Pancreas (tissue), 10 donors: Measurements from ENCODE around the gene MACROD2. TPM values are rescaled to one million over a fixed set of nuclear protein-coding genes. Genes with fewer than 3 reads are reported as not detected.

Experiments used
- ATAC-seq, 4 donors: fragments of 200-7000 bp; cut with Tn5 transposase; one replicate each; pipeline versions ENCODE4 v1.8.0 to v1.9.1; 2020; ENCODE audit warnings: mild to moderate bottlenecking in 4 of 4, moderate library complexity in 4 of 4
- DNase-seq, 6 donors: peaks; one replicate each; pipeline ENCODE4 v3.0.0-alpha.2; 2020
- FAIRE-seq: peaks from 2 replicates; lab custom pipeline; 2012; peaks lifted over from hg19 to GRCh38; lab: Jason Lieb, UNC
- H3K27ac ChIP-seq, 4 donors: fragments of 200-600 bp; sonication (generic); 1 replicate in 3 of 4; 2 replicates in 1 of 4; pipeline versions ENCODE4 v1.5.0 to v1.8.0; 2020
- H3K27me3 ChIP-seq, 4 donors: fragments of 200-600 bp; one replicate each; pipeline ENCODE4 v1.8.0; 2021
- H3K36me3 ChIP-seq, 3 donors: fragments of 200-600 bp; sonication (generic) in 1 of 3; one replicate each; pipeline versions ENCODE4 v1.5.0 to v1.8.0; 2020 to 2021
- H3K4me1 ChIP-seq, 3 donors: fragments of 200-600 bp; one replicate each; pipeline ENCODE4 v1.8.0; 2021
- H3K4me3 ChIP-seq, 4 donors: fragments of 200-600 bp; sonication (generic) in 2 of 4; one replicate each; pipeline versions ENCODE4 v1.5.0 to v1.8.0; 2020 to 2021
- H3K9me3 ChIP-seq, 4 donors: fragments of 200-600 bp; one replicate each; pipeline ENCODE4 v1.8.0; 2021
- CTCF ChIP-seq, 4 donors: fragments of 200-600 bp; sonication (generic) in 3 of 4; IDR thresholded peaks; one replicate each; pipeline versions ENCODE4 v1.5.0 to v1.8.0; 2021; ENCODE audit warnings: antibody characterized with exemption in 4 of 4
- WGBS, 2 donors: extraction: QIAGEN DNeasy Blood & Tissue Kit; methylation state at CpG; one replicate each; pipeline ENCODE4 v1.1.7; 2013; 5-methylcytosine and 5-hydroxymethylcytosine counted together
- intact Hi-C, 3 donors: fragments of 100-400 bp; cut with DNase I; formaldehyde crosslinking; loops; one replicate each; pipeline versions ENCODE4 v1.11.1 to v1.14.2; 2022
- polyA plus RNA-seq, 2 donors: library from polyadenylated mRNA; stranded (reverse); fragments of 200-250 nt; gene quantifications; one replicate each; pipeline ENCODE4 v1.2.3, GENCODE V29; 2013
- total RNA-seq, 6 donors: library from RNA; stranded (reverse); fragmentation: NEBNext Ultra II Directional in 4 of 6; extraction: Animal tissue kit (Norgen Biotek cat#: 25700) in 4 of 6; gene quantifications; one replicate each; pipeline versions ENCODE4 v1.2.1 to v1.2.4, GENCODE V29; 2021 to 2023
- donor health status: healthy with polysubstance abuse.
- donor health status: DM: no; HTN: no; CAD: no; lungs with moderate emphysema.
- donor health status: DM: no; HTN: no; CAD: no.
- donor health status: control.
- donor health status: control.
- donor health status: Bipolar disorder and iron deficiency.
- donor health status: DM: yes; HTN: yes; CAD: no.
- donor health status: DM: no; HTN: no; CAD: no.
- donor health status: DM: no; HTN: no; CAD: no.
- donor health status: DM: yes; HTN: yes; CAD: no.

MACROD2 gene
- total and polyA plus RNA-seq, 8 donors, result 1.7 to 4.9 (median 2.7) TPM

- Histone ChIP-seq H3K36me3 (no peaks in the 10 kb centered on the region), H3K9me3 (no peaks in the 10 kb centered on the region), H3K27ac (no peak overlapping the region), H3K27me3 (no peaks in the 10 kb centered on the region), H3K4me3 (no peak overlapping the region), H3K4me1 (no peaks in the 10 kb centered on the region)
- no peak for FAIRE-seq
- ATAC-seq, result no peak
- no peak for DNase-seq
- intact Hi-C loops, result no loop called here
- 68 to 78% methylated on average over 2 of the region's 2 CpGs for WGBS, 2 donors
- no peak for TF ChIP-seq CTCF (IDR thresholded peaks at IDR 0.05)
These were observed 594.1 kb downstream of the MACROD2 start for GRCh38 chr20:14589383-14589782.

GRCh38 chr20:14595051-14595450, 599.7 kb downstream of the MACROD2 start:
- H3K27me3 ChIP-seq, result no peaks in the 10 kb centered on the region
- DNase-seq (no peak), ATAC-seq (no peak), FAIRE-seq (no peak)
- H3K4me1 ChIP-seq, result no peaks in the 10 kb centered on the region
- WGBS, 2 donors, result 85 to 89% methylated on average over 8 of the region's 8 CpGs
- no peaks in the 10 kb centered on the region for H3K9me3 ChIP-seq
- TF ChIP-seq CTCF (IDR thresholded peaks at IDR 0.05), result no peak
- H3K4me3 ChIP-seq, result no peak overlapping the region
- intact Hi-C loops, result no loop called here
- H3K36me3 ChIP-seq, result no peaks in the 10 kb centered on the region
- no peak overlapping the region for H3K27ac ChIP-seq

- ATAC-seq (no peak), DNase-seq (no peak), FAIRE-seq (no peak)
- TF ChIP-seq CTCF (IDR thresholded peaks at IDR 0.05), result no peak
- intact Hi-C loops, result no loop called here
- no peak overlapping the region for H3K27ac ChIP-seq
- no peaks in the 10 kb centered on the region for H3K4me1 ChIP-seq
- no peaks in the 10 kb centered on the region for H3K36me3 ChIP-seq
- no peaks in the 10 kb centered on the region for H3K9me3 ChIP-seq
- no peaks in the 10 kb centered on the region for H3K27me3 ChIP-seq
- no peak overlapping the region for H3K4me3 ChIP-seq
These were observed 601.9 kb downstream of the MACROD2 start for GRCh38 chr20:14597206-14597715.

GRCh38 chr20:14599613-14600012, 604.3 kb downstream of the MACROD2 start:
- H3K4me1 ChIP-seq, result peaks cover 0 to 6% (median 5%) of the 10 kb centered on the region in 3 donors
- WGBS, 2 donors, result 95 to 100% methylated on average over 3 of the region's 3 CpGs
- FAIRE-seq (no peak), DNase-seq (no peak), ATAC-seq (no peak)
- no peak for TF ChIP-seq CTCF (IDR thresholded peaks at IDR 0.05)
- H3K27me3 ChIP-seq, result no peaks in the 10 kb centered on the region
- no peaks in the 10 kb centered on the region for H3K9me3 ChIP-seq
- no peak overlapping the region for H3K27ac ChIP-seq
- intact Hi-C loops, result no loop called here
- no peak overlapping the region for H3K4me3 ChIP-seq
- H3K36me3 ChIP-seq, result no peaks in the 10 kb centered on the region

- no peak for ATAC-seq
These were observed 605.2 kb downstream of the MACROD2 start for GRCh38 chr20:14600527-14600926.

More at GRCh38 chr20:14600527-14600926, 605.2 kb downstream of the MACROD2 start:
- no peaks in the 10 kb centered on the region for H3K36me3 ChIP-seq
- no peaks in the 10 kb centered on the region for H3K27me3 ChIP-seq
- H3K27ac ChIP-seq, result no peak overlapping the region
- intact Hi-C loops, result no loop called here
- no peaks in the 10 kb centered on the region for H3K9me3 ChIP-seq
- no peak overlapping the region for H3K4me3 ChIP-seq
- FAIRE-seq (no peak), DNase-seq (no peak)
- TF ChIP-seq CTCF (IDR thresholded peaks at IDR 0.05), result no peak
- WGBS, 2 donors, result 64 to 69% methylated on average over 2 of the region's 2 CpGs
- peaks cover 0 to 6% (median 5%) of the 10 kb centered on the region in 3 donors for H3K4me1 ChIP-seq
